ENCODE results near the gene LAD1. TPM values are rescaled to one million over a fixed set of nuclear protein-coding genes. Genes with fewer than 3 reads are reported as not detected.
A peak's percentile ranks its signal among the peaks of the same experiment; 100 is the strongest.

The LAD1 gene
- polyA plus RNA-seq, 3 donors = not detected

- Histone ChIP-seq H3K4me2 (replicated peaks; ENCODE audit: extremely low read depth, low read length, poor library complexity, severe bottlenecking) (no peak overlapping the region), H3K27me3 (ENCODE audit: control insufficient read depth in 2 of 2, insufficient read depth in 2 of 2, low read length in 2 of 2) (peaks cover 0 to 4% of the 10 kb centered on the region in 2 donors), H3K4me3 (replicated peaks in 1 of 3; ENCODE audit: low read depth in 2 of 3, low read length in 3 of 3) (no peak overlapping the region), H3K36me3 (replicated peaks in 1 of 2; ENCODE audit: control insufficient read depth in 1 of 2, insufficient read depth in 2 of 2, low read length in 2 of 2) (no peaks in the 10 kb centered on the region), H3K27ac (ENCODE audit: low read depth in 1 of 2, low read length in 2 of 2) (no peak overlapping the region), H3K79me2 (ENCODE audit: insufficient read depth, low read length) (no peaks in the 10 kb centered on the region), H3K4me1 (ENCODE audit: control insufficient read depth in 1 of 2, insufficient read depth in 2 of 2, low read length in 2 of 2) (no peaks in the 10 kb centered on the region), H4K20me1 (ENCODE audit: insufficient read depth, low read length) (no peaks in the 10 kb centered on the region), H3K9me3 (replicated peaks in 1 of 2; ENCODE audit: control insufficient read depth in 1 of 2, insufficient read depth in 1 of 2, low read length in 2 of 2) (no peaks in the 10 kb centered on the region), H2AFZ (ENCODE audit: insufficient read depth, low read depth, low read length, poor library complexity, severe bottlenecking) (no peak overlapping the region), H3K9ac (ENCODE audit: insufficient read depth, low read length, poor library complexity, severe bottlenecking) (no peak overlapping the region)
- Mint-ChIP-seq H3K4me3 (no peak overlapping the region), H3K9me3 (no peaks in the 10 kb centered on the region), H3K27ac (no peak overlapping the region), H3K27me3 (ENCODE audit: low read depth in 3 of 3) (peaks cover 7 to 10% (median 9%) of the 10 kb centered on the region in 3 donors), H3K36me3 (no peaks in the 10 kb centered on the region), H3K4me1 (peaks cover 2% of the 10 kb centered on the region)
- peak; percentile 38 to 58 (median 51) for DNase-seq
- TF ChIP-seq, protein P1, sequence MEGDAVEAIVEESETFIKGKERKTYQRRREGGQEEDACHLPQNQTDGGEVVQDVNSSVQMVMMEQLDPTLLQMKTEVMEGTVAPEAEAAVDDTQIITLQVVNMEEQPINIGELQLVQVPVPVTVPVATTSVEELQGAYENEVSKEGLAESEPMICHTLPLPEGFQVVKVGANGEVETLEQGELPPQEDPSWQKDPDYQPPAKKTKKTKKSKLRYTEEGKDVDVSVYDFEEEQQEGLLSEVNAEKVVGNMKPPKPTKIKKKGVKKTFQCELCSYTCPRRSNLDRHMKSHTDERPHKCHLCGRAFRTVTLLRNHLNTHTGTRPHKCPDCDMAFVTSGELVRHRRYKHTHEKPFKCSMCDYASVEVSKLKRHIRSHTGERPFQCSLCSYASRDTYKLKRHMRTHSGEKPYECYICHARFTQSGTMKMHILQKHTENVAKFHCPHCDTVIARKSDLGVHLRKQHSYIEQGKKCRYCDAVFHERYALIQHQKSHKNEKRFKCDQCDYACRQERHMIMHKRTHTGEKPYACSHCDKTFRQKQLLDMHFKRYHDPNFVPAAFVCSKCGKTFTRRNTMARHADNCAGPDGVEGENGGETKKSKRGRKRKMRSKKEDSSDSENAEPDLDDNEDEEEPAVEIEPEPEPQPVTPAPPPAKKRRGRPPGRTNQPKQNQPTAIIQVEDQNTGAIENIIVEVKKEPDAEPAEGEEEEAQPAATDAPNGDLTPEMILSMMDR (IDR thresholded peaks at IDR 0.05) = peak; percentile 95
- 52% methylated on average over 7 of the region's 11 CpGs for WGBS (ENCODE audit: insufficient coverage)
- intact Hi-C loops (cut with micrococcal nuclease) = no loop called here
These were observed 9.2 kb upstream of the LAD1 start for GRCh38 chr1:201408176-201408833.

DNA sequence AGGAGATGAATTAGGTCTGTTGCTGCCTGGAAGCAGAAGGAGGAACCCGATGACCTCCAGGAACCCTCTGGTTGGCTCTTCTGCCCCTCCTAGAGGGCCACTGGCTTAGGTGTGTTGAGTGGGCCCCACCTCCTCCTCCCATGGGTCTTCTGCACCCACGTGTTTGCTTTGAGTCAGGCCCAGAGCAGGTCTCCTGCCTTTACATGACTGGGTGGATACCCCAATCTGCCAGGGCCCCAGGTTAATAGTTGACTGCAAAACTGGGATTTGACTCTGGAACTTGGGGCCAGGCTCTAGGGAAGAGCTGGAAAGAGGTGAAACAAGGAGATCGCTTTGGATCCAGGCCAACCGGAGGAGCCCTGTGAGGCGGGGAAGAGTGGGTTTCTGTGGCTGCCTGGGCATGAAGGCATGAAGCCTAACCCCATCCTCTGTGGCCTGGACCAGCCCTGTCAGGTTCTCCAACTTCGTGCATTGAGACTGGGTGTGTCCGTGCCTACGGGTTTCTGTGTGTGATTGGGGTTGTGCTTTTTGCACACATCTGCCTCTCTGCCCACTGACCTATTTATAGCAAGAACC lies 7.8 kb upstream of the LAD1 start:
- H3K36me3 ChIP-seq (replicated peaks in 1 of 2; ENCODE audit: control insufficient read depth in 1 of 2, insufficient read depth in 2 of 2, low read length in 2 of 2) = no peaks in the 10 kb centered on the region
- H3K79me2 ChIP-seq (ENCODE audit: insufficient read depth, low read length) = no peaks in the 10 kb centered on the region
- no peak overlapping the region for H3K4me2 ChIP-seq (replicated peaks; ENCODE audit: extremely low read depth, low read length, poor library complexity, severe bottlenecking)
- H3K9ac ChIP-seq (ENCODE audit: insufficient read depth, low read length, poor library complexity, severe bottlenecking) = no peak overlapping the region
- Mint-ChIP-seq H3K4me1 (peaks cover 2% of the 10 kb centered on the region), H3K27ac (no peak overlapping the region), H3K9me3 (no peaks in the 10 kb centered on the region), H3K27me3 (ENCODE audit: low read depth in 3 of 3) (peaks cover 7 to 10% (median 7%) of the 10 kb centered on the region in 3 donors), H3K36me3 (no peaks in the 10 kb centered on the region), H3K4me3 (no peak overlapping the region)
- TF ChIP-seq, protein P1 (IDR thresholded peaks at IDR 0.05) = no peak
- H4K20me1 ChIP-seq (ENCODE audit: insufficient read depth, low read length) = no peaks in the 10 kb centered on the region
- no peaks in the 10 kb centered on the region for H3K4me1 ChIP-seq (ENCODE audit: control insufficient read depth in 1 of 2, insufficient read depth in 2 of 2, low read length in 2 of 2)
- H3K4me3 ChIP-seq (replicated peaks in 1 of 3; ENCODE audit: low read depth in 2 of 3, low read length in 3 of 3) = no peak overlapping the region
- 90% methylated on average over 4 of the region's 8 CpGs for WGBS (ENCODE audit: insufficient coverage)
- intact Hi-C loops (cut with micrococcal nuclease) = no loop called here
- H3K27ac ChIP-seq (ENCODE audit: low read depth in 1 of 2, low read length in 2 of 2) = no peak overlapping the region
- H3K27me3 ChIP-seq (ENCODE audit: control insufficient read depth in 2 of 2, insufficient read depth in 2 of 2, low read length in 2 of 2) = peaks cover under 1 to 6% of the 10 kb centered on the region in 2 donors
- H3K9me3 ChIP-seq (replicated peaks in 1 of 2; ENCODE audit: control insufficient read depth in 1 of 2, insufficient read depth in 1 of 2, low read length in 2 of 2) = no peaks in the 10 kb centered on the region
- DNase-seq = no peak
- no peak overlapping the region for H2AFZ ChIP-seq (ENCODE audit: insufficient read depth, low read depth, low read length, poor library complexity, severe bottlenecking)

Measured in CD14-positive monocyte (primary cell).